ENCODE measurements around the gene PP2D1. TPM values are rescaled to one million over a fixed set of nuclear protein-coding genes. Genes with fewer than 3 reads are reported as not detected.

The PP2D1 gene
- total and polyA plus RNA-seq, 2 of the 8 experiments (the other 6 are each of a cell fraction or from before 2014, with no cell fraction given): not detected

DNA sequence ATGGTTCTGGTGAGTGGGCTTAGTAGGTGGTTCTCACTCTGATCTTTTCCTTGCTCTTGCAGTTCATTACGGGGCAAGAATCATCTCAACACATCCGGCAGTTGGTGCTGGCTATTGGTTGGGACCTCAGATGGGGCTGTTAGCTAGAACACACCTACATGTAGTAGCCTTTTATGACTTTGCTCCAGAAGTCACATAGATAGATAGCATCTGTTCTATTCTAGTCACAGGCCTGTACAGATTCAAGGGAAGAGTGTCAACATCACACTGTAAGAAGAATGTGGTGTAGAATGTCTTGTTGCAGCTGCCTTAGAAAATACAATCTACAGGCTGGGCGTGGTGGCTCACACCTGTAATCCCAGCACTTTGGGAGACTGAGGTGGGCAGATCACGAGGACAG is 50.1 kb downstream of the PP2D1 start:
- H3K79me2 ChIP-seq (ENCODE audit: control insufficient read depth in 1 of 2, insufficient read depth in 2 of 2, low read length in 2 of 2): peaks cover 0 to 100% of the 10 kb centered on the region in 2 experiments
- no peak overlapping the region for H4K5ac ChIP-seq (ENCODE audit: insufficient read length, low read depth, low read length)
- H4K8ac ChIP-seq (ENCODE audit: extremely low read depth, insufficient read depth, low read length): no peak overlapping the region
- H2BK15ac ChIP-seq (ENCODE audit: low read length): no peak overlapping the region
- no peaks in the 10 kb centered on the region for H3K9me3 ChIP-seq (ENCODE audit: insufficient read depth in 2 of 2, low read depth in 1 of 2, low read length in 1 of 2)
- TF ChIP-seq POU5F1 (IDR thresholded peaks at IDR 0.05; ENCODE audit: low read depth, low read length) (no peak), CBX8 (IDR thresholded peaks at IDR 0.05; ENCODE audit: borderline replicate concordance, low read depth, low read length) (no peak), GTF2F1 (IDR thresholded peaks at IDR 0.05; ENCODE audit: borderline replicate concordance, low read depth, low read length) (no peak), CTBP2 (IDR thresholded peaks at IDR 0.05; ENCODE audit: borderline replicate concordance, insufficient read depth, insufficient read length, low read length) (no peak), CREB1 (IDR thresholded peaks at IDR 0.05) (no peak), USF2 (IDR thresholded peaks at IDR 0.05; ENCODE audit: low read length) (no peak), KDM1A (IDR thresholded peaks at IDR 0.05; ENCODE audit: borderline replicate concordance, low read length) (no peak), EGR1 (IDR thresholded peaks at IDR 0.05; ENCODE audit: borderline replicate concordance, low read depth, low read length) (no peak), RXRA (IDR thresholded peaks at IDR 0.05; ENCODE audit: insufficient read depth, low read depth, low read length) (no peak)
- TF ChIP-seq, protein P1, sequence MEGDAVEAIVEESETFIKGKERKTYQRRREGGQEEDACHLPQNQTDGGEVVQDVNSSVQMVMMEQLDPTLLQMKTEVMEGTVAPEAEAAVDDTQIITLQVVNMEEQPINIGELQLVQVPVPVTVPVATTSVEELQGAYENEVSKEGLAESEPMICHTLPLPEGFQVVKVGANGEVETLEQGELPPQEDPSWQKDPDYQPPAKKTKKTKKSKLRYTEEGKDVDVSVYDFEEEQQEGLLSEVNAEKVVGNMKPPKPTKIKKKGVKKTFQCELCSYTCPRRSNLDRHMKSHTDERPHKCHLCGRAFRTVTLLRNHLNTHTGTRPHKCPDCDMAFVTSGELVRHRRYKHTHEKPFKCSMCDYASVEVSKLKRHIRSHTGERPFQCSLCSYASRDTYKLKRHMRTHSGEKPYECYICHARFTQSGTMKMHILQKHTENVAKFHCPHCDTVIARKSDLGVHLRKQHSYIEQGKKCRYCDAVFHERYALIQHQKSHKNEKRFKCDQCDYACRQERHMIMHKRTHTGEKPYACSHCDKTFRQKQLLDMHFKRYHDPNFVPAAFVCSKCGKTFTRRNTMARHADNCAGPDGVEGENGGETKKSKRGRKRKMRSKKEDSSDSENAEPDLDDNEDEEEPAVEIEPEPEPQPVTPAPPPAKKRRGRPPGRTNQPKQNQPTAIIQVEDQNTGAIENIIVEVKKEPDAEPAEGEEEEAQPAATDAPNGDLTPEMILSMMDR (IDR thresholded peaks at IDR 0.05; ENCODE audit: control extremely low read depth in 1 of 3, insufficient read depth in 1 of 3, low read depth in 1 of 3, low read length in 3 of 3): no peak
- FAIRE-seq: no peak
- H3K9ac ChIP-seq (replicated peaks in 1 of 4; ENCODE audit: extremely low read depth in 1 of 4, low read depth in 3 of 4, low read length in 3 of 4): no peak overlapping the region
- ChIA-PET CTCF (ENCODE audit: partially characterized antibody) (no interaction called here), POLR2A (ENCODE audit: partially characterized antibody) (no interaction called here)
- H3K18ac ChIP-seq (ENCODE audit: extremely low read depth, low read length): no peak overlapping the region
- no peaks in the 10 kb centered on the region for H3K27me3 ChIP-seq (replicated peaks in 1 of 4; ENCODE audit: control insufficient read depth in 3 of 4, extremely low read depth in 1 of 4, insufficient read depth in 3 of 4, low read length in 3 of 4)
- H3K4me2 ChIP-seq (ENCODE audit: insufficient read depth in 1 of 2, low read depth in 2 of 2, low read length in 2 of 2): no peak overlapping the region
- peaks cover 8 to 10% of the 10 kb centered on the region in 2 experiments for H4K20me1 ChIP-seq (replicated peaks in 1 of 2; ENCODE audit: control insufficient read depth in 1 of 2, insufficient read depth in 2 of 2, low read length in 2 of 2)
- H3K27ac ChIP-seq (ENCODE audit: low read depth, low read length): no peak overlapping the region
- H2BK20ac ChIP-seq (ENCODE audit: low read length): no peak overlapping the region
- H2BK12ac ChIP-seq (ENCODE audit: low read depth, low read length): no peak overlapping the region
- H3K23ac ChIP-seq (ENCODE audit: insufficient read length): no peak overlapping the region
- no peak overlapping the region for H3K56ac ChIP-seq (replicated peaks; ENCODE audit: insufficient read length, low read depth, low read length)
- no peak overlapping the region for H2BK120ac ChIP-seq (replicated peaks; ENCODE audit: low read depth, low read length)
- H4K91ac ChIP-seq (replicated peaks; ENCODE audit: insufficient read length, low read length): no peak overlapping the region
- H2AK5ac ChIP-seq (ENCODE audit: low read depth, low read length): no peak overlapping the region
- no peak overlapping the region for H3K14ac ChIP-seq (ENCODE audit: insufficient read length)
- peaks cover 0 to 17% (median 0%) of the 10 kb centered on the region in 4 experiments; a peak in 2 of 8 replicates for H3K36me3 ChIP-seq (ENCODE audit: control insufficient read depth in 2 of 4, insufficient read depth in 4 of 4, low read length in 3 of 4)
- H2AFZ ChIP-seq (ENCODE audit: low read length): no peak overlapping the region
- no peak overlapping the region for H3K4me3 ChIP-seq (ENCODE audit: extremely low read depth in 1 of 4, insufficient read depth in 2 of 4, low read depth in 3 of 4, low read length in 4 of 4)
- no peaks in the 10 kb centered on the region for H3K4me1 ChIP-seq (replicated peaks in 1 of 4; ENCODE audit: control insufficient read depth in 3 of 4, insufficient read depth in 4 of 4, low read length in 3 of 4)
- H3K4ac ChIP-seq (replicated peaks; ENCODE audit: insufficient read length, low read depth, low read length): no peak overlapping the region
- H2BK5ac ChIP-seq (ENCODE audit: low read depth, low read length): no peak overlapping the region
- 98% methylated on average over 4 of the region's 4 CpGs; no CpG with 5 or more reads in 1 of the 2 experiments for WGBS, 2 experiments (ENCODE audit: extremely low coverage in 1 of 2, insufficient coverage in 1 of 2, insufficient read length in 1 of 2, insufficient replicate concordance in 2 of 2, low coverage in 1 of 2, low lambda C conversion rate in 2 of 2, missing lambda C conversion rate in 1 of 2)
- DNase-seq (ENCODE audit: low read depth in 1 of 2, low spot score in 2 of 2): no peak
- no peaks in the 10 kb centered on the region; the same call in 1 of the 2 replicates for H3K79me1 ChIP-seq (ENCODE audit: low read depth, low read length)
- no peaks in the 10 kb centered on the region for H3K23me2 ChIP-seq (ENCODE audit: low read depth, low read length)

Data from H1 (cell line).